ENCODE measurements around the gene OXCT1.

The OXCT1 gene

DNA sequence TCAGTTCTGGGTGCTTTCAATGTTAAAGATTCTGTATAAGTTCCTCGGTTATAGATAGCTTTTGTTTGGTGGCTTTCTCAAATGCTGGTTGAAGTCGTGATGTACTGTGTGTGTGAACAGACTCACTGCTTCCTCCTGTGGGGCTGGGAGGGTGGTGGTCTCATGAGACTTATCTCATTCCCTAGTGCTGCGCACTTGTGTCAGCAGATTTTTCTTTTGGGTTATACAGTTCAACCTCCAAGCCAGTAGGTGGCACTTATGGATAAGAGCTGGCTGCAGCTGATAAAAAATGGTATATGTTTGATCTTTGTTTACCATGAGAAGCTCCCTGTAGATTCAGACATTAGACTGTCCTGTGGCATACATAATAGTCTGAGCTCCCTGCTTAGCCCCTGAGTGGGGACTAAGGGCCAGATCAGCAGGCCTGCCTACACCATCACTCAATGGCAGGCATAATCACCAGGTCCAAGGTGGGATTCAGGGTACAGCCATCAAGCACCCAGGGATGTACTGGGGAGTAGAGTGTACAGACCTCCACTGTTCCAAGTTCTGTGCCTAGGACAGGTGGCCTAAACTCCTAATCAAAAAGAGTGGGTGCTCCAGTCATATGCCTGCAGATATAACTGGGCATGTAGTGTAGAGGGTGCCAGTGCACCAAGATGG lies 174.2 kb downstream of the OXCT1 start:
- no peak for DNase-seq

DNA sequence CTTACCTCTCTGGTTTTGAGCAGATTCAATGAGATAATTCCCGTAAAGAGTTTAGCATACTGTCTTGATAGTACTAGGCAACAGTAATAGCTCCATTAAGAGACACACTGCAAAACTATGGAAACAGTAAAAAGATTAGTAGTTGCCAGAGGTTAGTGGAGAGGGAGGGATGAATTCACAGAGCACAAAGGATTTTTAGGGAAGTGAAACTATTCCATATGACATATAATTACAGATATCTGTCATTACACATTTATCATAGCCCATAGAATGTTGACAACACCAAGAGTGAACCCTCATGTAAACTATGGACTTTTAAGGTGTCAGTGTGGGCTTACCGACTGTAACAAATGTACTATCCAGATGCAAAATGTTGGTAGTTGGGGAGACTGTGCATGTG lies 183.5 kb downstream of the OXCT1 start:
- no peak for DNase-seq

DNA sequence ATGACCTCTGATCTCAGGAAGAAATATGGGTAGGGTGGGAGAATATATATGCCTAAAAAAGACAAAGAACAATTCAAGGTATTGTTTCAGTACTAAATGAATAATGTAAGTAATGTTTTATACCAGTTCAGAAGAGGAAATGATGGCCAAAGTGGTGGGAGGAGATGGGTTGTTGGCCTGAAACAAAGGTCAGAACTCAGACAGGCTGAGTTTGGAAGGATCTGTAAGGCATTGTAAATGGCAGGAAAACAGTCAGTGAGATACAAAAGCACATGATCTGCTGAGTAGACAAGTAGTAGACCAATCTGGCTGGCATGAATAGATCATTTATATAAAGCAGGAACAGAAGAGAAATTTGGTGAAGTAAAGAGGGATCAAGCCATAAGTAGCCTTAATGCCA lies 184.0 kb downstream of the OXCT1 start:
- DNase-seq, result no peak

DNA sequence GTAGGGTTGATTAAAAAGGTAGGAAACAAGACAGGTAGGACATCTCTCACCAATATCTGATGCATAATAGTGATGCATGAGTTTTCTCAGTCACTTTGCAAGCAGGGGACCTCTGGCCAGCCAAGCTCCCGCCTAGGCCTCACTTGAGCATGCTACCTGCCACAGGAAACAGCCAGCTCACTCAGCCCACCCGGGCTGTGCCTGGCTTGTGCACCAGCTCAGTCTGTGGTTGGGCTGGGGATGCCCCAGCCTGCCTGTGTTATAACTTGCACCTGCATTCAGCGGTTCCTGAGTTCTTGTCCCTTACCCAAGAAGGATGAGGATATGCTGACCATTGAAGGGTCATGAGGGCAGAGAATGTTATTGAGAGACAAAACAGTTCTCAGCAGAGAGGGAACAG lies 187.0 kb downstream of the OXCT1 start:
- no peak for DNase-seq

DNA sequence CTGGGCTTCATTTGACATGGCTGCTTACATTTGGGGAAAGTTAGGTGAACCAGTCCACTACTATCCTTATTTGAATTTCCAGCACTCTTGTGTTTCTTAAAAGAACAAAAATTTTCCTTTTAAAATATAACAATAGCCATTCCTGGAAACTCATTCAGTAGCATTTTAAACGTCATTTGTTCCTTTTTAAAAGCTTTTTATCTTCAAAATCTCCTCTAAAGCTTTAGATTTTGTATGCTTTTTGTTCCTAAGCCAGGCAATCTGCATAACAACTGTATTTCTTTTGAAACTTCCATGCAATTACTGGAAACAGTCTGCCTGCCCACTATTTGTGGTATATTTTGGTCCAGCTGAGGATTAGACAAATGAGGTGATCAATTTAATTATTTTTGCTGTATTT lies 187.6 kb downstream of the OXCT1 start:
- no peak for DNase-seq

DNA sequence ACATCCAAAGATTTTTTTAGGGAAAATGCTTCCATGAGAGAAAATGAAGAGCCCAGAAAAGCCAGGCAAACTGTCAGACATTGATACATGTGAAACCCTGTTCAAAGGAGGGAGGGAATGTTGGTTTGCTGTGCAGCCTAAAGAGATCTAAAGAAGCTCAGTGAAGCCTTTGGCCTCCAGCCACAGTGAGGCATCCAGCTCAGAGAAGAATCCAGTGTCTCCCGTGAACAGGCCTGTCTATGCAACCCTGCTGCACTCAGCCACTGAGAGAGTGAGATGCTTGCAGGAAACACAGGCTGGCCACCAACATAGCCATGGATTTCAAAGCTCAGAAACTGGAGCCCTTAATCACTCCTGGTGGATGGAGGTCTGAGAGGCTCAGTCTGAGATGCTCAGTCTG lies 188.4 kb downstream of the OXCT1 start:
- no peak for DNase-seq
